Measurements from ENCODE around the gene DLEC1.
"Not testable (repeated sequence)": the region's sequence is repeated elsewhere in the genome, so short reads cannot be mapped to it uniquely, and the experiment has no call there.

DLEC1 gene

GRCh38 chr3:38142959-38143358 lies 104.0 kb downstream of the DLEC1 start:
- no peak for DNase-seq

DNA sequence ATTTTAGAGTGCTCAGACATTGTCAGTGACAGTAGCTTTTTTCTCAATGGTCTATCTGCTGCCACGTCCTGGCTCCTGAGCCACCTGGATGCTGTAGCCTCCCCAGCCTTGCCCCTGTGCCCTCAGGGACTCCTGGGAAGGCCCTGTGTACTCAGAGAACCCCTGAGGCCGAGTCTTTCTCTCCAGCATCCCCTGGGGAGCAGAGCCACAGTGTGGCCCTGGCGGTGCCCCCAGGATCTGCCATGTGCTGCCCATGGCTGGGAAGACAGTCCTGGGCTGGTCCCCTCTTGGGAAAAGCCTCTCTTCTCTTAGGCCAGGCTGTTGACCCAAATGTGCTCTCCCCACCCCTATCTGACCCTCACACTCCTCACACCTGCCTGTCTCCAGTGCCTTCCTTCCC lies 104.5 kb downstream of the DLEC1 start:
- no peak for DNase-seq

GRCh38 chr3:38146504-38146903 lies 107.5 kb downstream of the DLEC1 start:
- DNase-seq = no peak

DNA sequence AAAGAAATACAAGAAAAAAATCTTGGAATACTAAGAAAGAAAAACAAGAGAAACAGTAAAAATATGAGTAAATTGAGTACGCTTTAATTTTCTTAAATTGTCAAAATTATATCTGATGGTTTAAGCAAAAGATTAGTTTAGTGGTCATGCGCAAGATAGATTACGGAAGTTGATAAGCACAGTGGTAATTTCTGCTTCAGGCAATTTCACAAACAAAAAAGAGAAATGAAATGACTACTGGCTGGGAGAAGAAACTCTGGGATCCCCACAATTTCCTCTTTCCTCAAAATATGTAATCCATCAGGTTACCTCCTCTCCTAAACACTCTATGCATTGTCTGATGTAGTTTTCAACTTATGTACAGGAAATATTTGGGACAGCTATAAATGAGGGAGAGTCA lies 108.4 kb downstream of the DLEC1 start:
- no peak for DNase-seq

- DNase-seq = no peak
These were observed 109.4 kb downstream of the DLEC1 start for GRCh38 chr3:38148311-38148882.

DNA sequence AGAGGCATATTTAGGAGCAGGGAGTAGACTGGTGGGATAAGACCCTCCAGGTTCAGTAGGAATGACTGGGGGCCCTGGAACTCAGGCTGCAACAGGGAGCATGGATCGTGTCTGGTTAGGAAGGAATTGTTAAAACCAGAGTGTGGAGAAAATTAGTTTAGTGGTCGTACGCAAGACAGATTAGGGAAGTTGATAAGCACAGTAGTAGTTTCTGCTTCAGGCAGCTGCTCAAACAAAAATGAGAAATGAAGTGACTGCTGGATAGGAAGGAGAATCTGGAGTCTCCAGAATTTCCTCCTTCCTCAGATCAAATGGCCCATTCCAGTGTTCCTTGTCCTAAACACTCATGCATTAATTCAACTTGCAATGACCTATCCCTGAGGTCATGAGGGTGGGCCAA lies 110.7 kb downstream of the DLEC1 start:
- no peak for DNase-seq

DNA sequence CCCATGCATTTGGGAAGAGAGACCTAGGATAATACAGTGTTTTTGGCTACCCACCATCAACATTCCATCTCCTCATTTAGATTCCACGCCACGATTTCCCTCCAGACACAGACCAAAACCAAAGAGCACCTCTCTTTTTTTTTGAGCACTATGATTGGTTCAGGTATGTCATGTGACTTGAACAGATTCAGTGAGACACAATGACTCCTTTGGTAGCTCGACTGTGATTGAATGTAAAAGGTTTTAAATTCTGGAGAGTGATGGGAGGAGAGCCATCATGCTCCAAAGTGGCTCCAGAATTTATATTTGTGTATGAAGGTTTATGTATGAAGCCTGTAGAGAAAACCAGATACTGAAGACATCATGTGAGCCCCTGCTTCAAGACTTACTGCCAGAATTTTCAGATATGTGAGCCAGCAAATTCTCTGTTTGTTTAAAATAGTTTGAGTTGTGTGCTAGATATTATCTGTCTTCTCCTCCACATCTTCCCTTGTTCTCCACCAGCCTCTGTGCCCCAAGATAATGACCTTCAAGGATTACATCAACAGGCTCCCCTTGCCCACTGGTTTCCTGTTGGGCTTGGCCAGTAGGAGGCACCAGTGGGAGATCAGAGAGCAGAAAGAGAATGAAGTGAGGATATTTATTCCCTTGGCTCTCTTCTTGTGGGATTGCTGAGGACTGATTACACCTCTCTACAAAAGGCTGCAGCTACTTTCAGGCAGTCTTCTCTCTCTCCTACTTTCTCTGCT lies 111.9 kb downstream of the DLEC1 start:
- no peak for DNase-seq

GRCh38 chr3:38151667-38152265 lies 112.8 kb downstream of the DLEC1 start:
- DNase-seq = no peak

- no peak for DNase-seq
These were observed 113.6 kb downstream of the DLEC1 start for GRCh38 chr3:38152609-38153008.

GRCh38 chr3:38153221-38153620 lies 114.2 kb downstream of the DLEC1 start:
- no peak for DNase-seq

DNA sequence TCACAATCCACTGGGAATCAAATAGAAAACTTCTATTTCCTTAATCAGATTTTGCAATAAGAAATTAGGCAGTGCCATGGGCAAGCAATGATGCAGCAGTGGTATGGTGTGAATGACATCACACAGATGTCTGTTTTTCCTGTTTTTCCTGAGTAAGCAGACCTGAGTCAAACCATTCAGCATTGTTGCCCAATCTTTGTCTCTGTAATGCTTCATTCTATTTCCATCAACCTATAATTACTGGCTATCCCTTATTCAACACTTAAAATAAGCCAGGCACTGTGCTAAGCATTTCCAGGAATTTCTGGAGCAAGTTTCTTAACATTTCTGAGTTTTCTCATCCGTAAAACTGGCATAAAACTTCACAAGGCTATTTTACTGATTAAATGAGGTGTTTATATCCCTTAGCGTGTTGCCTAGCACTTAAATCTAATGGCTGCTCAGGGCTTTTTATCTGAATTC lies 115.1 kb downstream of the DLEC1 start:
- DNase-seq = no peak

DNA sequence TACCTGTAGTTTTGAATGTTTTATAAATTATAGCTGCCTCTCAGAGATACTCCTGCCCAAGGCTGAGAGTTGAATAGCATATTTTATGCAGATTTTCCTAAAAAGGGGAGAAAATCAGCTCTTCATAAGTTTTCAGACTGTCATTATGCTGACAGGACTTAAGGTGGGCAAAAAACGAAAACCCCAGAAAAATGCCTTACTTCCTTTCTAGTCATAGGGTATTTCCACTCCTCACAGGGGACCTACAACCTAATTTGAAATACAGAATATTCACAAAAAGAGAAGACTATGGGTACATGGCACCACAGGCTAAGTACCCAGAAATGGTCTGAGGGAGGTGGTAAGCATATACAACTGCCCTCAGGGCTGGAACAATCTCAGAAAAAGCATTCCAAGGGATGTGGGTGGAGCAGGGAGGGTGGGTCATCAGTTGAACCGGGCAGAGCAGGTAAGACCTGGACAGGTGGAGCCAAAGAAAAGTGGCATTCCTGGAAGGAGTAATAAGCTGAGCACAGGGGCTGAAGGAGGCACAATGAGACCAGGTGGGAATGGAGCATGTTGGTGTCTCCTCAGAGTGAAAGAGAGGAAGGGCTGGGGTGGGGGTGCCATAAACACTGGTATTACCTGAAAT lies 115.7 kb downstream of the DLEC1 start:
- DNase-seq = no peak

DNA sequence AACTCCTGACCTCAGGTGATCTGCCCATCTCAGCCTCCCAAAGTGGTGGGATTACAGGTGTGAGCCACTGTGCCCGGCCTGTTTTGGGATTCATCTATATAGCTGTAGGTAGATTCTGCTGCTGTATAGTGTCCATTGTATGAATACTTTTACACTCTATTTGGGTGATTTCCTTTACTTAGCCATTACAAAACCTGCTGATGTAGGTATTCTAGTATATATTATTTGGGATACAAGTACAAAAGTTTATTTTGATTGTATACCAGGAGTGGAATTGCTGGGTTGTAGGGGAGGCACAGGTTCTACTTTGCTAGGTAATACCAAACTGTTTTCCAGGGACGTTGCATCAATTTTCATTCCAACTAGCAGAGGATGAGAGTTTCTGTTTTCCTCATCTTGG lies 116.8 kb downstream of the DLEC1 start:
- DNase-seq = no peak

DNA sequence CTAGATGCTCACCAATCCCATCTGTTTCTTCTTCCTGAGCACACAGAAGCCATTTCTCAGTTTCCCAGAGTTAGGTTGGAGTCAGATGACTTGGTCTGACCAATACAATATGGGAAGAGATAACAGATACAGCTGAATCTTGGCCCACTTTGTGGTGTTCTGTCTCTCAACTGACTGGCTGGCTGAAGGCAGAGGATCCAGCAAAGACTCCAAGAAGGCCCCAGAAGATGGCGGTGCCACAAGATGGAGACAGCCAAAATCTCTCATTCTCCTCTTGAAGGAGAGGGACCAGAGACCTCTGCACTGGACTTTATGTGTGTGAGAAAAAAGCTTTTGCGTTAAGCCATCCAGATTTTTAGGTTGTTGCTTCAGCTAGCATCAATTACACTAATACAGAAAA lies 118.1 kb downstream of the DLEC1 start:
- no peak for DNase-seq

- no peak for DNase-seq
These were observed 118.6 kb downstream of the DLEC1 start for GRCh38 chr3:38157595-38157994.

DNA sequence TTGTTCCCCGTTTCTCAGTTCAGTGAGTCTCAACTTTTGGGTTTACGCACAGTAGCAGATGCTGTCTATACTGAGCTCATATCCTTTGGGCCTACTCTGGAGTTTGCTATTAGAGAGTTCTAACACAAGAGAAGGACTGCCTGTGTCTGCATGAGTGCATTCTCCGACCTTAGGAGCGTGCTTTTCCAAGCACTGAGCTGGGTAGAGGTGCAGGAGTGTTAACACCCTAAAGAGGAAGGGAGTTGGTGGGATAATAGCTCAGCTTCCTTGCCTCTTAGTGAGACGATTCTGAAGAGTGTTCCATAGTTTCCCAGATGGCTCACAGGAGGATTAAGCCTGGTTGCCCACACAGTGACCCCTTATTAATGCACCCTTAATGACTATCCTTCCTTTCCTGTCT lies 119.5 kb downstream of the DLEC1 start:
- DNase-seq = no peak

DNA sequence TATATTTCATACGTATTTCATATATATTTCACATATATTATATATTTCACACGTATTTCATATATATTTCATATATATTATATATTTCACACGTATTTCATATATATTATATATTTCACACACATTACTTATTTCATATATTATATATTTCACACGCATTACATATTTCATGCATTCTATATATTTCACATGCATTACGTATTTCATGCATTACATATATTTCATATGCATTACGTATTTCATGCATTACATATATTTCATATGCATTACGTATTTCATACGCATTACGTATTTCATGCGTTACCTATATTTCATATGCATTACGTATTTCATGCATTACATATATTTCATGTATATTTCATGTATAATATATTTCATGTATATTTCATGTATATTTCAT lies 121.7 kb downstream of the DLEC1 start:
- not testable (repeated sequence) for DNase-seq

DNA sequence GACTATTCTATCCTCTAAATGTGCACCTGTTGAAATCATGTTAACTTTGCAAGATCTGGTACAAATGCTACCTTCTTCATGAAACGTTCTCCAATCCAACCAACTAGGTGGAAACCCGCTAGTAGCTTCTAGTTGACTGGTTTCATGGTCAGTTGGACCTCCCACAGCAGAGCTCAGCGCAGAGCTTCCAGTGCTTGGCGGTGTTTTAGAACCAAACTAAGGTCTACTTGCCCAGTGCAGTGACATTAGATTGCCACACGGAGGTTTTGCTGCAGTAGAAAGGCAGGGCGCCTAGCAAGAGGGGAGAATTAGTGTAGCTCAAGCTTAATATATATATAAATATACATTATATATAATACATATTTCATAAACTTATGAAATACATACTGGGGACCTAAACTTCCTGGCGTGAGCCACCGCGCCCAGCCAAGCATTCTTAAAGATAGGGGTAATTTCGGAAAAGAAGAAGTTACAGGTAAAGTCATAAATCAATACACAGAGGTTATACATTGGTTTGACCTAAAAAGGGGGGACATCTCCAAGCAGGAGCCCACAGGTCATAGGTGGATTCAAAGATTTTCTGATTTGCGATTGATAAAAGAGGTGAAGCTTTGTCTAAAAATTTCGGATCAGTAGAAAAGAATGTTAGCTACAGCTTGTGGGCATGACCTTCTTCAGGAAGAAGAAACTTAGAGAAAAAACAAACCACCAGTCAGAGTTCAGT lies 124.3 kb downstream of the DLEC1 start:
- no peak for DNase-seq

- DNase-seq = no peak
These were observed 125.0 kb downstream of the DLEC1 start for GRCh38 chr3:38163841-38164642.

GRCh38 chr3:38164643-38164951 lies 125.6 kb downstream of the DLEC1 start:
- no peak for DNase-seq

GRCh38 chr3:38164952-38165721 lies 126.1 kb downstream of the DLEC1 start, which contains the start of gene OXSR1:
Gene OXSR1 (plus strand): TSS chr3:38165537. CDS start chr3:38165877, 340 bp downstream.
- peak; percentile 88 to 92 (median 90) for DNase-seq
